A549 (cell line): ENCODE results near the gene AMDHD2. TPM values are rescaled to one million over a fixed set of nuclear protein-coding genes. Genes with fewer than 3 reads are reported as not detected.

Experiments
- ATAC-seq, 2 experiments: fragments of 200-7000 bp in 1 of 2; fragments of >200 bp in 1 of 2; cut with Nextera tagmentation in 1 of 2; cut with Tn5 transposase in 1 of 2; 3 replicates each; pipeline versions ENCODE4 v1.8.0 to v1.9.1; 2018 to 2020; ENCODE audit warnings: mild to moderate bottlenecking in 1 of 2, moderate library complexity in 1 of 2
- CTCF ChIA-PET: fragments of 300-600 bp; sonication (Branson Sonifier 250); formaldehyde crosslinking; extraction: SDS; loops from one replicate; lab custom pipeline; 2021; ENCODE audit warnings: antibody characterized with exemption, inconsistent platforms; lab: Yijun Ruan, JAX
- POLR2A ChIA-PET: fragments of 350-600 bp; formaldehyde crosslinking; extraction: SDS; loops from one replicate; lab custom pipeline; 2021; ENCODE audit warnings: antibody characterized with exemption, inconsistent platforms; lab: Yijun Ruan, JAX
- DNase-seq, 2 experiments: peaks; one replicate each; pipeline versions ENCODE4 v3.0.0 to v3.0.0-alpha.2; 2011 to 2016; ENCODE audit warnings: low read depth in 1 of 2, low spot score in 1 of 2
- FAIRE-seq: peaks from 2 replicates; lab custom pipeline; 2011; peaks lifted over from hg19 to GRCh38; lab: Jason Lieb, UNC
- H3K27ac ChIP-seq, 2 experiments: fragments of >200 bp; sonication (Bioruptor Twin); formaldehyde crosslinking; 3 replicates each; pipeline ENCODE4 v1.5.1; 2016 to 2017
- H3K4me1 ChIP-seq: fragments of >200 bp; sonication (Bioruptor Twin); formaldehyde crosslinking; 3 replicates; pipeline ENCODE4 v1.6.1; 2016
- H3K4me2 ChIP-seq: fragments of >200 bp; sonication (Bioruptor Twin); formaldehyde crosslinking; 3 replicates; pipeline ENCODE4 v1.6.1; 2016
- H3K4me3 ChIP-seq: fragments of >200 bp; sonication (Bioruptor Twin); formaldehyde crosslinking; 3 replicates; pipeline ENCODE4 v1.5.1; 2016
- H3K9me3 ChIP-seq: fragments of >200 bp; sonication (Bioruptor Twin); formaldehyde crosslinking; 3 replicates; pipeline ENCODE4 v1.6.1; 2016
- BCL3 ChIP-seq: fragments of >200 bp; sonication (Bioruptor Twin); formaldehyde crosslinking; IDR thresholded peaks from 3 replicates; pipeline ENCODE4 v1.6.1; 2016
- BHLHE40 ChIP-seq: IDR thresholded peaks from 2 replicates; pipeline ENCODE4 v1.6.1; 2012; ENCODE audit warnings: low read depth, low read length, inconsistent platforms
- CBX8 ChIP-seq: fragments of 200-600 bp; sonication (generic); IDR thresholded peaks from 2 replicates; pipeline ENCODE4 v1.6.1; 2016
- EP300 ChIP-seq, 2 experiments: fragments of >200 bp; sonication (Bioruptor Twin); formaldehyde crosslinking; IDR thresholded peaks; 2 replicates in 1 of 2; 3 replicates in 1 of 2; pipeline ENCODE4 v1.6.1; 2016 to 2017
- ESRRA ChIP-seq: fragments of 150-350 bp; IDR thresholded peaks from 2 replicates; pipeline ENCODE4 v1.6.1; 2014; ENCODE audit warnings: mild to moderate bottlenecking, low read length, borderline replicate concordance
- FOXS1 ChIP-seq: fragments of 250-450 bp; sonication (Bioruptor Pico); IDR thresholded peaks from 2 replicates; pipeline ENCODE4 v1.5.0; 2020; ENCODE audit warnings: mild to moderate bottlenecking, moderate library complexity
- HDAC2 ChIP-seq: fragments of 200-600 bp; sonication (generic); IDR thresholded peaks from 2 replicates; pipeline ENCODE4 v1.6.1; 2016
- HOXA7 ChIP-seq: fragments of 250-450 bp; sonication (Bioruptor Pico); IDR thresholded peaks from 2 replicates; pipeline ENCODE4 v1.5.0; 2020; ENCODE audit warnings: mild to moderate bottlenecking, moderate library complexity
- HOXB13 ChIP-seq: fragments of 250-450 bp; sonication (Bioruptor Pico); IDR thresholded peaks from 2 replicates; pipeline ENCODE4 v1.5.0; 2020; ENCODE audit warnings: low read depth, mild to moderate bottlenecking, moderate library complexity
- MAX ChIP-seq: IDR thresholded peaks from 2 replicates; pipeline ENCODE4 v1.6.1; 2012
- MYC ChIP-seq: IDR thresholded peaks from 2 replicates; pipeline ENCODE4 v1.6.1; 2012; ENCODE audit warnings: mild to moderate bottlenecking, inconsistent platforms, low read length, improper control_type of control experiment, borderline replicate concordance
- NR3C1 ChIP-seq: fragments of >200 bp; sonication (Bioruptor Twin); formaldehyde crosslinking; IDR thresholded peaks from 3 replicates; pipeline ENCODE4 v1.6.1; 2017
- POLR2AphosphoS2 ChIP-seq: conservative IDR thresholded peaks from 2 replicates; pipeline ENCODE4 v1.6.1; 2012; ENCODE audit warnings: low read length, improper control_type of control experiment, inconsistent platforms
- RAD21 ChIP-seq, 2 experiments: fragments of >200 bp in 1 of 2; sonication (Bioruptor Twin) in 1 of 2; formaldehyde crosslinking in 1 of 2; IDR thresholded peaks in 1 of 2; conservative IDR thresholded peaks in 1 of 2; 2 replicates in 1 of 2; 3 replicates in 1 of 2; pipeline ENCODE4 v1.6.1; 2012 to 2018; ENCODE audit warnings: inconsistent platforms in 1 of 2
- RARB ChIP-seq: fragments of 250-450 bp; sonication (Bioruptor Pico); IDR thresholded peaks from 2 replicates; pipeline ENCODE4 v1.8.0; 2021; ENCODE audit warnings: mild to moderate bottlenecking, moderate library complexity
- RFX5 ChIP-seq: fragments of 450-650 bp; IDR thresholded peaks from 2 replicates; pipeline ENCODE4 v1.7.1; 2014; ENCODE audit warnings: antibody characterized with exemption, mild to moderate bottlenecking, moderate library complexity
- TFCP2L1 ChIP-seq: fragments of 250-450 bp; sonication (Bioruptor Pico); IDR thresholded peaks from 2 replicates; pipeline ENCODE4 v1.5.0; 2021; ENCODE audit warnings: mild to moderate bottlenecking
- ZNF302 ChIP-seq: fragments of 250-450 bp; sonication (Bioruptor Pico); IDR thresholded peaks from 2 replicates; pipeline ENCODE4 v1.9.0; 2021; ENCODE audit warnings: inconsistent platforms, mild to moderate bottlenecking, moderate library complexity
- ZSCAN20 ChIP-seq: fragments of 250-450 bp; sonication (Bioruptor Pico); IDR thresholded peaks from 2 replicates; pipeline ENCODE4 v1.8.0; 2022; ENCODE audit warnings: mild to moderate bottlenecking, moderate library complexity
- WGBS: methylation state at CpG from one replicate; pipeline ENCODE4 v1.1.6; 2017; ENCODE audit errors: missing lambda C conversion rate; 5-methylcytosine and 5-hydroxymethylcytosine counted together
- polyA plus RNA-seq, 4 experiments: library from polyadenylated mRNA; depleted of rRNA in 3 of 4; stranded (reverse); fragments of >200 nt; fragmentation: RNase III in 1 of 4; extraction: RNeasy Plus Mini Kit Qiagen cat#74134 plus additional on column Dnase treatment in 1 of 4; gene quantifications; 2 replicates in 3 of 4; 3 replicates in 1 of 4; pipeline ENCODE4 v1.2.3, GENCODE V29; 2011 to 2017
- TF ChIP-seq, protein P1 (sequence below): fragments of >200 bp; sonication (Bioruptor Twin); formaldehyde crosslinking; IDR thresholded peaks from 2 replicates; pipeline ENCODE4 v1.6.1; 2016
- TF ChIP-seq, protein P2 (sequence below): fragments of 250-450 bp; sonication (Bioruptor Pico); IDR thresholded peaks from 2 replicates; pipeline ENCODE4 v1.5.0; 2021; ENCODE audit warnings: mild to moderate bottlenecking, moderate library complexity, borderline replicate concordance

The AMDHD2 gene
- polyA plus RNA-seq, 2 of the 4 experiments (the other 2 are of a cell fraction) = 6.6 to 28.8 TPM

DNA sequence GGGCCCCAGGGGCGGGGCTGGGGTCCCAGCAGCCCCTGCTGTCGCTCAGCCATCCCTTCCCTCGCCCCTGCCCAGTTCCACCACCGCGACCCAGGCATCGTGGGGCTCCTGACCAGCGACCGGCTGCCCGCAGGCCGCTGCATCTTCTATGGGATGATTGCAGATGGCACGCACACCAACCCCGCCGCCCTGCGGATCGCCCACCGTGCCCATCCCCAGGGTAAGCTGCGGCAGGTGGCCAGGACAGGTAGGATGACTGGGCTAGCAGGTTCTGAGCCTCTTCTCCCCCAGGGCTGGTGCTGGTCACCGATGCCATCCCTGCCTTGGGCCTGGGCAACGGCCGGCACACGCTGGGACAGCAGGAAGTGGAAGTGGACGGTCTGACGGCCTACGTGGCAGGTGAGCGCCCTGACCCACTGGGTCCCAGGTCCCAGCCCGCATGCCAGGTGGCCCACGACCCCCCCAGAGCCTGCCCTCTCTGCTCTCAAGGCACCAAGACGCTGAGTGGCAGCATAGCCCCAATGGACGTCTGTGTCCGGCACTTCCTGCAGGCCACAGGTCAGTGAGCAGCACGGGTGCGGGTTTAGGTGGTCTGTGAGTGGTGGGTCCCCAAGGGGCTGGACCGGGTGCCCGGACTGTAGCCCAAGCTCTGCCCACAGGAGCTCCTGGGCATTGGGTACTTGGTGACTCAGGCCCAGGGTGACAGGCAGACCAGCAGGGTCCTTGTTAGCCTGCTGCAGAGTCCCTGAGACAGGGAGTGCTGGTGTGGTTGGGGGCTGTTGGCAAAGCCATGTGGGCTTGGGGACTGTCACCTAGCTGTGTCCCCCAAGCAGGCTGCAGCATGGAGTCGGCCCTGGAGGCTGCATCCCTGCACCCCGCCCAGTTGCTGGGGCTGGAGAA lies 8.2 kb downstream of the AMDHD2 start:
- ATAC-seq = no peak
- Histone ChIP-seq H3K27ac (no peak overlapping the region), H3K9me3 (no peaks in the 10 kb centered on the region), H3K4me3 (no peak overlapping the region), H3K4me1 (peaks cover 15% of the 10 kb centered on the region), H3K4me2 (no peak overlapping the region)
- no peak for DNase-seq
- POLR2A ChIA-PET = no interaction called here
- FAIRE-seq = no peak
- TF ChIP-seq ESRRA (no peak), HDAC2 (no peak), RAD21 (conservative IDR thresholded peaks at IDR 0.05 in 1 of 2, IDR thresholded peaks at IDR 0.05 in 1 of 2) (no peak), ZNF302 (CRISPR knock-in tag) (no peak), HOXB13 (no peak)
- WGBS = 89% methylated on average over 30 of the region's 36 CpGs
- CTCF ChIA-PET = no interaction called here

DNA sequence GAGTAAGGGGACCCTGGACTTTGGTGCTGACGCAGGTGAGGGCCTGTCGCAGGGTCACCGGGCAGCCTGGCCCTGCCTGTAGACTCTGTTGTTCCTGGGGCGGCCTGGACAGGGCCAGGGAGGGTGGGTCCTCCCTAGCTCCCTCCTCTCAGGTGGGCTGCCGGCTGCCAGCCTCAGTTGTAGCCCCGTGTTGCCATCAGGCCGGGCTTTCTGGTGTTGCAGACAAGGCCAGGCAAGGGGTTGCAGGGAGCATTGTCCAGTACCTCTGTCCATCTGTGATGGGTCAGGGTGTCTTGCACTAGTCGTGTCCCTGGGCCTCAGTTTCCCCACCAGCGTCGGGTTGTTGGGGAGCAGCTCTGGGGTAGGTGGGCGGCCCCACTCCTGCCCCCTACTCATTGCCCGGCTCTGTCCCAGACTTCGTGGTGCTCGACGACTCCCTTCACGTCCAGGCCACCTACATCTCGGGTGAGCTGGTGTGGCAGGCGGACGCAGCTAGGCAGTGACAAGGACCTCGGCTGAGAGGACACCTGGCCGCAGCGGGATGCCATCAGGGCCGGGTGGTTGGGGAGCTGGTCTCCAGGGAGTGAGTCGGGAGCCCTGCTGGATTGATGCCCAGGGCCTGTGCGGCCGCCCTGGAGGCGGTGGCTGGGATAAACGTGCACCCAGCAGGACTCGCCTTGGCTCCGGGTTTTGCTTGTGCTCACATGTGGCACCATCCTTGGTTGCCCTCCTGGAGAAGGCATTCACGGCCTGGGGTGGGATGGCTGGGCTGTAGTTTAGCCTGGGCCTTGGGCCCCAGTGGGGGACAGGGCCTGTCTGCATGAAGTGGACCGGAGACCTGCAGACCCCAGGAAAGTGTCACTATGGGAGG lies 9.1 kb downstream of the AMDHD2 start:
- 92% methylated on average over 15 of the region's 32 CpGs for WGBS
- FAIRE-seq (no peak), DNase-seq (no peak)

More for the DNA sequence above, 9.1 kb downstream of the AMDHD2 start:
- Histone ChIP-seq H3K9me3 (no peaks in the 10 kb centered on the region), H3K4me3 (no peak overlapping the region), H3K27ac (no peak overlapping the region)
- TF ChIP-seq RARB (no peak), ESRRA (no peak), TFCP2L1 (CRISPR knock-in tag) (no peak), HOXB13 (no peak), MAX (no peak), CBX8 (no peak), POLR2AphosphoS2 (no peak), BHLHE40 (no peak), ZNF302 (CRISPR knock-in tag) (no peak), NR3C1 (no peak), HOXA7 (CRISPR knock-in tag) (no peak), MYC (no peak), RFX5 (no peak), FOXS1 (CRISPR knock-in tag) (no peak), EP300 (IDR thresholded peaks at IDR 0.05) (no peak), ZSCAN20 (CRISPR knock-in tag) (no peak), BCL3 (no peak)
- TF ChIP-seq, protein P1, sequence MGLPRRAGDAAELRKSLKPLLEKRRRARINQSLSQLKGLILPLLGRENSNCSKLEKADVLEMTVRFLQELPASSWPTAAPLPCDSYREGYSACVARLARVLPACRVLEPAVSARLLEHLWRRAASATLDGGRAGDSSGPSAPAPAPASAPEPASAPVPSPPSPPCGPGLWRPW = no peak
- TF ChIP-seq, protein P2, sequence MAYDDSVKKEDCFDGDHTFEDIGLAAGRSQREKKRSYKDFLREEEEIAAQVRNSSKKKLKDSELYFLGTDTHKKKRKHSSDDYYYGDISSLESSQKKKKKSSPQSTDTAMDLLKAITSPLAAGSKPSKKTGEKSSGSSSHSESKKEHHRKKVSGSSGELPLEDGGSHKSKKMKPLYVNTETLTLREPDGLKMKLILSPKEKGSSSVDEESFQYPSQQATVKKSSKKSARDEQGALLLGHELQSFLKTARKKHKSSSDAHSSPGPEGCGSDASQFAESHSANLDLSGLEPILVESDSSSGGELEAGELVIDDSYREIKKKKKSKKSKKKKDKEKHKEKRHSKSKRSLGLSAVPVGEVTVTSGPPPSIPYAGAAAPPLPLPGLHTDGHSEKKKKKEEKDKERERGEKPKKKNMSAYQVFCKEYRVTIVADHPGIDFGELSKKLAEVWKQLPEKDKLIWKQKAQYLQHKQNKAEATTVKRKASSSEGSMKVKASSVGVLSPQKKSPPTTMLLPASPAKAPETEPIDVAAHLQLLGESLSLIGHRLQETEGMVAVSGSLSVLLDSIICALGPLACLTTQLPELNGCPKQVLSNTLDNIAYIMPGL = no peak
- TF ChIP-seq, all 56 proteins: peak for 0
- POLR2A ChIA-PET = no interaction called here
- ATAC-seq = no peak
- CTCF ChIA-PET = interaction anchor here (1.6 to 3.2 kb wide), 2 partner anchors 14 to 28 kb away, joined by 5 to 8 read pairs; no protein-coding TSS in a partner anchor
- H3K4me1 ChIP-seq = peaks cover 17% of the 10 kb centered on the region
- H3K4me2 ChIP-seq = no peak overlapping the region
